ENCODE results near the gene MED27. TPM values are rescaled to one million over a fixed set of nuclear protein-coding genes. Genes with fewer than 3 reads are reported as not detected.

Gene MED27
- total and polyA plus RNA-seq, 2 of the 13 experiments (the other 11 are each of a cell fraction or from before 2014, with no cell fraction given) = 16.9 to 19.0 TPM

GRCh38 chr9:131923766-131924165 is 155.9 kb downstream of the MED27 start:
- H2AFZ ChIP-seq (ENCODE audit: low read length) = no peak overlapping the region
- H4K20me1 ChIP-seq (ENCODE audit: insufficient read depth, low read length) = no peaks in the 10 kb centered on the region
- no peaks in the 10 kb centered on the region for H3K4me1 ChIP-seq (ENCODE audit: insufficient read depth, low read length)
- in situ Hi-C loops (cut with HindIII; ENCODE audit: extremely low pct_ligation_motif_present, low pct_unique_long_range_greater_than_20kb) (no loop called here), intact Hi-C loops (cut with micrococcal nuclease; ENCODE audit: unreplicated experiment) (no loop called here)
- 98% methylated on average over 4 of the region's 4 CpGs for WGBS (ENCODE audit: low lambda C conversion rate)
- H3K4me3 ChIP-seq (replicated peaks in 1 of 3; ENCODE audit: insufficient read depth in 1 of 3, low read depth in 2 of 3, low read length in 3 of 3) = no peak overlapping the region
- ChIA-PET POLR2A (no interaction called here), CTCF (ENCODE audit: low intra/inter-chr PET ratio, low total read pairs) (no interaction called here)
- H3K9ac ChIP-seq (ENCODE audit: insufficient read depth, low read depth, low read length) = no peak overlapping the region
- H3K27me3 ChIP-seq (ENCODE audit: control insufficient read depth in 1 of 2, insufficient read depth in 2 of 2, low read length in 2 of 2) = no peaks in the 10 kb centered on the region
- DNase-seq (ENCODE audit: low spot score) (no peak), FAIRE-seq (no peak), ATAC-seq (no peak)
- no TSS peak for BruUV-seq (replicated peaks)
- H3K4me2 ChIP-seq (ENCODE audit: low read depth, low read length) = no peak overlapping the region
- no peaks in the 10 kb centered on the region for H3K9me3 ChIP-seq (ENCODE audit: low read length)
- TF ChIP-seq TOE1 (CRISPR knock-in tag; IDR thresholded peaks at IDR 0.05) = no peak
- no peak for TF ChIP-seq NFIB (CRISPR knock-in tag; IDR thresholded peaks at IDR 0.05; ENCODE audit: borderline replicate concordance)
- no peak for TF ChIP-seq ZNF253 (CRISPR knock-in tag; IDR thresholded peaks at IDR 0.05; ENCODE audit: borderline replicate concordance)
- H3K36me3 ChIP-seq (replicated peaks in 1 of 2; ENCODE audit: control insufficient read depth in 1 of 2, insufficient read depth in 2 of 2, low read length in 2 of 2) = no peaks in the 10 kb centered on the region; a peak in 1 of 5 replicates
- H3K27ac ChIP-seq (ENCODE audit: extremely low read length, insufficient read depth, low read length) = no peak overlapping the region
- no peaks in the 10 kb centered on the region for H3K79me2 ChIP-seq (ENCODE audit: insufficient read depth, low read length)

- 96% methylated on average over 3 of the region's 3 CpGs for WGBS (ENCODE audit: low lambda C conversion rate)
- FAIRE-seq (no peak), DNase-seq (ENCODE audit: low spot score) (no peak), ATAC-seq (no peak)
- Histone ChIP-seq H3K27ac (ENCODE audit: extremely low read length, insufficient read depth, low read length) (no peak overlapping the region), H3K9ac (ENCODE audit: insufficient read depth, low read depth, low read length) (no peak overlapping the region), H3K27me3 (ENCODE audit: control insufficient read depth in 1 of 2, insufficient read depth in 2 of 2, low read length in 2 of 2) (no peaks in the 10 kb centered on the region), H3K4me3 (replicated peaks in 1 of 3; ENCODE audit: insufficient read depth in 1 of 3, low read depth in 2 of 3, low read length in 3 of 3) (no peak overlapping the region), H3K4me2 (ENCODE audit: low read depth, low read length) (no peak overlapping the region), H3K36me3 (replicated peaks in 1 of 2; ENCODE audit: control insufficient read depth in 1 of 2, insufficient read depth in 2 of 2, low read length in 2 of 2) (no peaks in the 10 kb centered on the region; a peak in 1 of 5 replicates), H3K9me3 (ENCODE audit: low read length) (no peaks in the 10 kb centered on the region), H3K79me2 (ENCODE audit: insufficient read depth, low read length) (no peaks in the 10 kb centered on the region), H2AFZ (ENCODE audit: low read length) (no peak overlapping the region), H3K4me1 (ENCODE audit: insufficient read depth, low read length) (no peaks in the 10 kb centered on the region), H4K20me1 (ENCODE audit: insufficient read depth, low read length) (no peaks in the 10 kb centered on the region)
- POLR2A ChIA-PET = no interaction called here
- intact Hi-C loops (cut with micrococcal nuclease; ENCODE audit: unreplicated experiment) = no loop called here
- in situ Hi-C loops (cut with HindIII; ENCODE audit: extremely low pct_ligation_motif_present, low pct_unique_long_range_greater_than_20kb) = no loop called here
- BruUV-seq (replicated peaks) = no TSS peak
- CTCF ChIA-PET (ENCODE audit: low intra/inter-chr PET ratio, low total read pairs) = no interaction called here
- TF ChIP-seq MED1 (CRISPR knock-in tag; IDR thresholded peaks at IDR 0.05) (no peak), ZNF484 (CRISPR knock-in tag; IDR thresholded peaks at IDR 0.05; ENCODE audit: borderline replicate concordance, low read depth) (no peak), MAFG (CRISPR knock-in tag; IDR thresholded peaks at IDR 0.05) (no peak), ZNF292 (CRISPR knock-in tag; IDR thresholded peaks at IDR 0.05; ENCODE audit: borderline replicate concordance, low read depth) (no peak), ARID2 (CRISPR knock-in tag; IDR thresholded peaks at IDR 0.05; ENCODE audit: borderline replicate concordance) (no peak), THAP7 (CRISPR knock-in tag; IDR thresholded peaks at IDR 0.05) (no peak), ATF7 (IDR thresholded peaks at IDR 0.05) (no peak), ATF7 (CRISPR knock-in tag; IDR thresholded peaks at IDR 0.05) (no peak), BCLAF1 (IDR thresholded peaks at IDR 0.05) (no peak), MLXIP (CRISPR knock-in tag; IDR thresholded peaks at IDR 0.05; ENCODE audit: borderline replicate concordance) (no peak)
Measured at GRCh38 chr9:131923132-131923671, 156.5 kb downstream of the MED27 start.
